Measurements from ENCODE around the gene ASTN2.

GRCh38 chr9:117302487-117302886 lies 112.4 kb downstream of the ASTN2 start:
- TF ChIP-seq CTCF (IDR thresholded peaks at IDR 0.05 in 8 of 11, conservative IDR thresholded peaks at IDR 0.05 in 3 of 11) (no peak), POLR2AphosphoS5 (IDR thresholded peaks at IDR 0.05) (no peak)

All from spleen (tissue), 7 donors.